ENCODE results near the gene CDIPT. TPM values are rescaled to one million over a fixed set of nuclear protein-coding genes. Genes with fewer than 3 reads are reported as not detected.

The CDIPT gene
- total RNA-seq, 2 experiments from 2014 or later, result 43.5 to 52.4 TPM

GRCh38 chr16:29842732-29843346 is 20.2 kb downstream of the CDIPT start:
- Histone ChIP-seq H3K4me3 (ENCODE audit: low read depth, low read length, poor library complexity, severe bottlenecking) (no peak overlapping the region), H4K20me1 (ENCODE audit: insufficient read depth, low read length) (no peaks in the 10 kb centered on the region), H3K27ac (ENCODE audit: low read depth, low read length, poor library complexity, severe bottlenecking) (no peak overlapping the region), H3K36me3 (ENCODE audit: insufficient read depth, low read length) (no peaks in the 10 kb centered on the region), H3K9me2 (ENCODE audit: insufficient read depth, low read length) (no peaks in the 10 kb centered on the region), H2AFZ (ENCODE audit: low read length) (no peak overlapping the region), H3K4me2 (ENCODE audit: low read length) (no peak overlapping the region), H3K9me3 (ENCODE audit: low read length) (no peaks in the 10 kb centered on the region), H3K79me2 (ENCODE audit: insufficient read depth, low read depth, low read length) (no peaks in the 10 kb centered on the region), H3K4me1 (ENCODE audit: insufficient read depth, low read length, poor library complexity, severe bottlenecking) (no peaks in the 10 kb centered on the region)
- TF ChIP-seq, protein P1, sequence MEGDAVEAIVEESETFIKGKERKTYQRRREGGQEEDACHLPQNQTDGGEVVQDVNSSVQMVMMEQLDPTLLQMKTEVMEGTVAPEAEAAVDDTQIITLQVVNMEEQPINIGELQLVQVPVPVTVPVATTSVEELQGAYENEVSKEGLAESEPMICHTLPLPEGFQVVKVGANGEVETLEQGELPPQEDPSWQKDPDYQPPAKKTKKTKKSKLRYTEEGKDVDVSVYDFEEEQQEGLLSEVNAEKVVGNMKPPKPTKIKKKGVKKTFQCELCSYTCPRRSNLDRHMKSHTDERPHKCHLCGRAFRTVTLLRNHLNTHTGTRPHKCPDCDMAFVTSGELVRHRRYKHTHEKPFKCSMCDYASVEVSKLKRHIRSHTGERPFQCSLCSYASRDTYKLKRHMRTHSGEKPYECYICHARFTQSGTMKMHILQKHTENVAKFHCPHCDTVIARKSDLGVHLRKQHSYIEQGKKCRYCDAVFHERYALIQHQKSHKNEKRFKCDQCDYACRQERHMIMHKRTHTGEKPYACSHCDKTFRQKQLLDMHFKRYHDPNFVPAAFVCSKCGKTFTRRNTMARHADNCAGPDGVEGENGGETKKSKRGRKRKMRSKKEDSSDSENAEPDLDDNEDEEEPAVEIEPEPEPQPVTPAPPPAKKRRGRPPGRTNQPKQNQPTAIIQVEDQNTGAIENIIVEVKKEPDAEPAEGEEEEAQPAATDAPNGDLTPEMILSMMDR (conservative IDR thresholded peaks at IDR 0.05; ENCODE audit: low read length), result peak; percentile 60
- no peak for TF ChIP-seq EZH2phosphoT487 (IDR thresholded peaks at IDR 0.05; ENCODE audit: borderline replicate concordance, low read depth, low read length)
- BruUV-seq (replicated peaks), result no TSS peak
- ChIA-PET POLR2A (no interaction called here), CTCF (ENCODE audit: unreplicated experiment) (no interaction called here)
- DNase-seq (ENCODE audit: low spot score), result no peak
- intact Hi-C loops (cut with micrococcal nuclease; ENCODE audit: unreplicated experiment), result no loop called here

DNA sequence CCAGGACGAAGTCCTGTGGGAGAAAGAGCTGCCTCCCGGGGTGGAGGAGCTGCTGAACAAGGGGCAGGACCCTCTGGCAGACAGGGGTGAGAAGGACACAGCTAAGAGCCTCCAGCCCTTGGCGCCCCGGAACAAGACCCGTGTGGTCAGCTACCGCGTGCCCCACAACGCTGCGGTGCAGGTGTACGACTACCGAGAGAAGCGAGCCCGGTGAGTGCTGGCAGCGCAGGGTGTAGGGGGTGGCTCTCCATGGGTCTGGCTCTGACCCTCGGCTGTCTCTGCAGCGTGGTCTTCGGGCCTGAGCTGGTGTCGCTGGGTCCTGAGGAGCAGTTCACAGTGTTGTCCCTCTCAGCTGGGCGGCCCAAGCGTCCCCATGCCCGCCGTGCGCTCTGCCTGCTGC is 21.4 kb downstream of the CDIPT start:
- H3K27ac ChIP-seq (ENCODE audit: low read depth, low read length, poor library complexity, severe bottlenecking), result no peak overlapping the region
- no peak overlapping the region for H3K4me3 ChIP-seq (ENCODE audit: low read depth, low read length, poor library complexity, severe bottlenecking)
- no peaks in the 10 kb centered on the region for H3K4me1 ChIP-seq (ENCODE audit: insufficient read depth, low read length, poor library complexity, severe bottlenecking)
- no peak overlapping the region for H2AFZ ChIP-seq (ENCODE audit: low read length)
- H3K79me2 ChIP-seq (ENCODE audit: insufficient read depth, low read depth, low read length), result no peaks in the 10 kb centered on the region
- CTCF ChIA-PET (ENCODE audit: unreplicated experiment), result no interaction called here
- TF ChIP-seq, protein P1 (conservative IDR thresholded peaks at IDR 0.05; ENCODE audit: low read length), result no peak
- no peak for TF ChIP-seq EZH2phosphoT487 (IDR thresholded peaks at IDR 0.05; ENCODE audit: borderline replicate concordance, low read depth, low read length)
- H3K36me3 ChIP-seq (ENCODE audit: insufficient read depth, low read length), result no peaks in the 10 kb centered on the region
- H3K4me2 ChIP-seq (ENCODE audit: low read length), result no peak overlapping the region
- intact Hi-C loops (cut with micrococcal nuclease; ENCODE audit: unreplicated experiment), result no loop called here
- H3K9me2 ChIP-seq (ENCODE audit: insufficient read depth, low read length), result no peaks in the 10 kb centered on the region
- POLR2A ChIA-PET, result no interaction called here
- BruUV-seq (replicated peaks), result no TSS peak
- no peak for DNase-seq (ENCODE audit: low spot score)
- no peaks in the 10 kb centered on the region for H3K9me3 ChIP-seq (ENCODE audit: low read length)
- H4K20me1 ChIP-seq (ENCODE audit: insufficient read depth, low read length), result no peaks in the 10 kb centered on the region

- H3K79me2 ChIP-seq (ENCODE audit: insufficient read depth, low read depth, low read length), result no peaks in the 10 kb centered on the region
- H3K27ac ChIP-seq (ENCODE audit: low read depth, low read length, poor library complexity, severe bottlenecking), result no peak overlapping the region
- no peak for TF ChIP-seq EZH2phosphoT487 (IDR thresholded peaks at IDR 0.05; ENCODE audit: borderline replicate concordance, low read depth, low read length)
- TF ChIP-seq, protein P1 (conservative IDR thresholded peaks at IDR 0.05; ENCODE audit: low read length), result no peak
- ChIA-PET CTCF (ENCODE audit: unreplicated experiment) (no interaction called here), POLR2A (no interaction called here)
- H3K4me1 ChIP-seq (ENCODE audit: insufficient read depth, low read length, poor library complexity, severe bottlenecking), result no peaks in the 10 kb centered on the region
- no TSS peak for BruUV-seq (replicated peaks)
- H2AFZ ChIP-seq (ENCODE audit: low read length), result no peak overlapping the region
- no peaks in the 10 kb centered on the region for H3K9me2 ChIP-seq (ENCODE audit: insufficient read depth, low read length)
- intact Hi-C loops (cut with micrococcal nuclease; ENCODE audit: unreplicated experiment), result no loop called here
- H4K20me1 ChIP-seq (ENCODE audit: insufficient read depth, low read length), result no peaks in the 10 kb centered on the region
- no peak for DNase-seq (ENCODE audit: low spot score)
- H3K9me3 ChIP-seq (ENCODE audit: low read length), result no peaks in the 10 kb centered on the region
- no peak overlapping the region for H3K4me3 ChIP-seq (ENCODE audit: low read depth, low read length, poor library complexity, severe bottlenecking)
- no peaks in the 10 kb centered on the region for H3K36me3 ChIP-seq (ENCODE audit: insufficient read depth, low read length)
- H3K4me2 ChIP-seq (ENCODE audit: low read length), result no peak overlapping the region
These were observed 22.8 kb downstream of the CDIPT start for GRCh38 chr16:29840240-29840639.
